ENCODE data around the gene KAT6B.

Gene KAT6B

DNA sequence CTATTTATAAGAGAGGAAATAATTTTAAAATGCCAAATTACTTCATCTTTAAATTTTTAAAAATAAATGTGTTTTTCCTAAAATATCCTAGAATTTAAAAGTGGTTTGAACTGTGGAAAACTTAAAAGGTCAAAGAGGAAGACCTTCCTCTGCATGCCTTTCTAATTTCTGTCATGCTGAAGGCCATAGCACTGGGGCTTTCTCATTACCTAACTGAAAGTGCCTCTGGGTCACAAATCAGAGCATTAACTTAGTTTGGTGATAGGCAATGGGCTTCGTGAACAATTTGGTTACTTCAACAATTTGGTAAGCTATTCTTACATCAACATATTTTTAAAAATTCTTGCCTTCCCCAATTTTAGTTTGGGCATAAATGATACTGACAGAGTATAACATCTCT is 184.8 kb downstream of the KAT6B start:
- no peaks in the 10 kb centered on the region for H3K4me1 ChIP-seq (ENCODE audit: control insufficient read depth, insufficient read depth, low read length)
- H3K36me3 ChIP-seq (ENCODE audit: control insufficient read depth, insufficient read depth, low read length) = no peaks in the 10 kb centered on the region
- no peak overlapping the region for H3K4me3 ChIP-seq (ENCODE audit: low read length)
- DNase-seq (ENCODE audit: low read depth, low spot score) = no peak
- WGBS (ENCODE audit: insufficient coverage, insufficient read length) = no CpG with 5 or more reads among the region's 1 CpG
- H3K27ac ChIP-seq (ENCODE audit: low read length) = no peak overlapping the region
- H3K9me3 ChIP-seq (ENCODE audit: control insufficient read depth, insufficient read depth, low read length) = no peaks in the 10 kb centered on the region
- no peaks in the 10 kb centered on the region for H3K27me3 ChIP-seq (ENCODE audit: control insufficient read depth, insufficient read depth, low read length)

DNA sequence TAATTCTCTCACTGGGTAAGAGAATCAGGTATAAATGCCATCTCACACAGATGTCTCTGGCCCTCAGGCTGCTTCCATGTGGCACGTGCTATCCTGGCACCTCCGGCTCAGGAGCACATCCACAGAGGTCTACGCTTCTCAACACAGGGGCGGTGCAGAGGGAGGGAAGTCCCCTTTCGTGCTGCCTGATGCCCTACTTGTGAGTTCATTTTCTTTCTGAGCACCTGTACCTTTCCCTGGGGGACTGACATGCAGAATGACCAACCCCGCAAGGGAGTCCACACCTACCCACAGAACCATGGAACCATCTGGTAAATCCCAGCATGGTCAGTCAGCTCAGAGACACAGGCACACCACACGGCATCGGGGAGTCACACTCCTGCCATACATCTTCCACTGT is 186.1 kb downstream of the KAT6B start:
- H3K27me3 ChIP-seq (ENCODE audit: control insufficient read depth, insufficient read depth, low read length) = no peaks in the 10 kb centered on the region
- H3K4me1 ChIP-seq (ENCODE audit: control insufficient read depth, insufficient read depth, low read length) = no peaks in the 10 kb centered on the region
- H3K27ac ChIP-seq (ENCODE audit: low read length) = no peak overlapping the region
- no peak overlapping the region for H3K4me3 ChIP-seq (ENCODE audit: low read length)
- no peaks in the 10 kb centered on the region for H3K9me3 ChIP-seq (ENCODE audit: control insufficient read depth, insufficient read depth, low read length)
- DNase-seq (ENCODE audit: low read depth, low spot score) = no peak
- H3K36me3 ChIP-seq (ENCODE audit: control insufficient read depth, insufficient read depth, low read length) = no peaks in the 10 kb centered on the region
- no CpG with 5 or more reads among the region's 8 CpGs for WGBS (ENCODE audit: insufficient coverage, insufficient read length)

DNA sequence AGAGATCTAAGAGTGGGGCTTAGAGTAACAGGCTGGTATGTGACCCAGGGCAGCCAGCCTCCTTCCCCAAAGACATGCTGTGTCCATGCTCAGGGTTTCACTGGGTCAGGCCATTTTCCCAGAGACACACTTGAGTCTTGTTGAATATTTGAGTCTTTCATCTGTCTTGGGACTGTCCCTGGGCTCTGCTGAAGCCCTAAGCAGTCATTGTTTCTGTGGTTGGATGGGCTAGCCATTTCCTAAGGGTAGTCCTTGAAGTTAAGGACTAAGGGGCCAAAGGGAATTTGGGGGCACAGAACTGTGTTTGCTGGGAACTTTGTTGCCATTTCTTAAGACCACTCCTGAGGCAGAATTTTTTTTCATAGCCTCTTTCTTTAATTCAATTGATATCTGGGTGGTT is 186.6 kb downstream of the KAT6B start:
- Histone ChIP-seq H3K27me3 (ENCODE audit: control insufficient read depth, insufficient read depth, low read length) (no peaks in the 10 kb centered on the region), H3K4me1 (ENCODE audit: control insufficient read depth, insufficient read depth, low read length) (no peaks in the 10 kb centered on the region), H3K36me3 (ENCODE audit: control insufficient read depth, insufficient read depth, low read length) (no peaks in the 10 kb centered on the region)

DNA sequence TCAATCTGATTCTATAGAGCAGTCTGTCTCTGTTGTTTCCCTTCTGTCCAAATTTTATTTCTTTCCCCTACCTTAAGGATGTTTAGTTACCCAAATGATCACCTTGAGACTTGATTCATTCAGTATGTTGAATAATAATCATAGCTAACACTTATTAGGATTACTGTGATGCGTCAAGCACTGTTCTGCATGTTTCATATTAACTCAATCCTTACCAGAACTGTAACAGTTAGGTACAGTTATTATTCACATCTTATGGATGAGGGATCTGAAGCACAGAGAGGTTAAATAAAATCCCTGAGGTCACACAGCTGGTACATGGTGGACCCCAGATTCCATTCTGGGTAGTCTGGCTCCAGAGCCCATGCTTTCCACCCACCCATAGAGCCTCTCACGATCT is 187.1 kb downstream of the KAT6B start:
- no peak overlapping the region for H3K27ac ChIP-seq (ENCODE audit: low read length)
- no peak for DNase-seq (ENCODE audit: low read depth, low spot score)
- no peaks in the 10 kb centered on the region for H3K27me3 ChIP-seq (ENCODE audit: control insufficient read depth, insufficient read depth, low read length)
- no CpG with 5 or more reads among the region's 2 CpGs for WGBS (ENCODE audit: insufficient coverage, insufficient read length)
- no peaks in the 10 kb centered on the region for H3K9me3 ChIP-seq (ENCODE audit: control insufficient read depth, insufficient read depth, low read length)
- H3K36me3 ChIP-seq (ENCODE audit: control insufficient read depth, insufficient read depth, low read length) = no peaks in the 10 kb centered on the region
- H3K4me3 ChIP-seq (ENCODE audit: low read length) = no peak overlapping the region
- no peaks in the 10 kb centered on the region for H3K4me1 ChIP-seq (ENCODE audit: control insufficient read depth, insufficient read depth, low read length)

More for the DNA sequence above, 186.6 kb downstream of the KAT6B start:
- H3K4me3 ChIP-seq (ENCODE audit: low read length) = no peak overlapping the region
- H3K9me3 ChIP-seq (ENCODE audit: control insufficient read depth, insufficient read depth, low read length) = no peaks in the 10 kb centered on the region
- no peak overlapping the region for H3K27ac ChIP-seq (ENCODE audit: low read length)
- DNase-seq (ENCODE audit: low read depth, low spot score) = no peak

DNA sequence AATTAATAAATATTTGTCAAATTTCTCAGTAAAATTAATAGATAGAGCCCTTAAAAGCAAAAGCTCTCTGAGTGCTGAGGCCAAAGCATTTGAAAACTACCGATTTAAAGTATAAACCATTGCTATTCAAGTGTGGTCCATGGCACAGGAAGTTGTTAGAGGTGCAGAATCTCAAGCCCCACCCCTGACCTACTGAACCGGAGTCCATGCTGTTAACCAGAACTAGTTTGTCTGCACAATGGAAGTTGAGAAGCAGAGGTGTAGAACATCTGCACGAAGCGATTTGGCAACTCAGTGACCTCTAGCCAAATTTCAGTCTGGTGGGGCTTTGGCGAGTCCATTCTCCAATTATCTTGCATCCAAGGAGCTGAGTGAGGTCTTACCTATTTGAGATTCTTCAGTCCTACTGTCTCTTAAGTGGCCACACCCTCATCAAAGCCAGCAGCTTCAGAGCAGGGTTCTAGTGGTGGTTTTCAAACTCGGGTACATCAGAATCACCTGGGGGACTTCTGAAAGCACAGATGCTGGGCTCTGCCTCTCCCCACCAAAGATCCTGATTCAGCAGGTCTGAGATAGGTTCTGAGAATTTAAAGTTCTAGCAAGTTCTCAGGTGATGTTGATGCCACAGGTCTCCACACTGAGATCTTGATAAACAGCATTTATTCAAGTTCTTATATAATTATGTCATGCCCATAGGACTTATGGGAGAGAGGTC is 188.3 kb downstream of the KAT6B start:
- H3K27me3 ChIP-seq (ENCODE audit: control insufficient read depth, insufficient read depth, low read length) = no peaks in the 10 kb centered on the region
- WGBS (ENCODE audit: insufficient coverage, insufficient read length) = no CpG with 5 or more reads among the region's 6 CpGs
- no peaks in the 10 kb centered on the region for H3K36me3 ChIP-seq (ENCODE audit: control insufficient read depth, insufficient read depth, low read length)
- H3K4me1 ChIP-seq (ENCODE audit: control insufficient read depth, insufficient read depth, low read length) = no peaks in the 10 kb centered on the region
- DNase-seq (ENCODE audit: low read depth, low spot score) = no peak
- H3K27ac ChIP-seq (ENCODE audit: low read length) = no peak overlapping the region
- H3K4me3 ChIP-seq (ENCODE audit: low read length) = no peak overlapping the region
- no peaks in the 10 kb centered on the region for H3K9me3 ChIP-seq (ENCODE audit: control insufficient read depth, insufficient read depth, low read length)

DNA sequence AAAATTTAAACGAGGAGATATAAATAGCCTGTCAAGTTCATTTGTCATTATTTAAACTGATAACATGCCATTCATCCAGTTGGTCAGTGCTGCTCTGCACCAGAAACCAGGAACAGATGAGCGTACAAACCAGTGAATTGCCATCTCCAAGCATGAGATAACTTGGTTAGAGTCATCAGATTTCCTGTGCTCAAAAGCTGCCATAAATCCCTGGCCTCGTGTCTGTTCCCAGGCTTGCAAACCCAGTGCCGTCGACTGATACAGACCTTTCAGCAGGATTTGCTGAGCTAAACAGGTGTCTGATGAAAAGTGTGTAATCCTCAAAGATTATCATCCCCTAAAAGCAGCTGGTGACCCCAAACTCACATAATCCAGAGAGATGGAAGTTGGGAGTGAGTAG is 189.0 kb downstream of the KAT6B start:
- Histone ChIP-seq H3K36me3 (ENCODE audit: control insufficient read depth, insufficient read depth, low read length) (0 out of 2 replicates have a peak, but pooled peaks cover under 1% of the 10 kb centered on the region), H3K4me1 (ENCODE audit: control insufficient read depth, insufficient read depth, low read length) (no peaks in the 10 kb centered on the region), H3K4me3 (ENCODE audit: low read length) (no peak overlapping the region), H3K27ac (ENCODE audit: low read length) (no peak overlapping the region), H3K9me3 (ENCODE audit: control insufficient read depth, insufficient read depth, low read length) (no peaks in the 10 kb centered on the region), H3K27me3 (ENCODE audit: control insufficient read depth, insufficient read depth, low read length) (no peaks in the 10 kb centered on the region)
- no peak for DNase-seq (ENCODE audit: low read depth, low spot score)
- WGBS (ENCODE audit: insufficient coverage, insufficient read length) = no CpG with 5 or more reads among the region's 5 CpGs

DNA sequence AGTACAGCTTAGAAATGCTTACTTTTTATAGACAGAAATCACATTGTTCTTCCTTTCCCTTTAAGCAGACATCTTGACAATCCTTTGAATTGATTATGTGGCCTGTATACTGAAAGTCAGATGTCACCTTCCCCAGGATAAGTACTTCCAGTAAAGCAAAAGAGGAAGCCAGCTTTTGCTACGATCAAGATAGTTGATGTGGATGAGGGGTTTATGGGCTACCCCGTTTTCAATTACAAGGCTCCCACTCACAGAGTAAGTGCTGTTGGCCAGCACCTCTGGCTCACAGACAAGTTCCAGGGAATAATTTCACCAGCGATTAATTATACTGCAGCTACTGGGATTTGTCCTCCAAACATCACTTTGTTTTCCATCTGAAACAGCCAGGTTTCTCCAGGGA is 189.9 kb downstream of the KAT6B start:
- DNase-seq (ENCODE audit: low read depth, low spot score) = no peak
- H3K4me3 ChIP-seq (ENCODE audit: low read length) = no peak overlapping the region
- no peaks in the 10 kb centered on the region for H3K27me3 ChIP-seq (ENCODE audit: control insufficient read depth, insufficient read depth, low read length)
- H3K4me1 ChIP-seq (ENCODE audit: control insufficient read depth, insufficient read depth, low read length) = no peaks in the 10 kb centered on the region
- 0 out of 2 replicates have a peak, but pooled peaks cover 3% of the 10 kb centered on the region for H3K36me3 ChIP-seq (ENCODE audit: control insufficient read depth, insufficient read depth, low read length)
- no peak overlapping the region for H3K27ac ChIP-seq (ENCODE audit: low read length)
- H3K9me3 ChIP-seq (ENCODE audit: control insufficient read depth, insufficient read depth, low read length) = no peaks in the 10 kb centered on the region
- WGBS (ENCODE audit: insufficient coverage, insufficient read length) = no CpG with 5 or more reads among the region's 3 CpGs

DNA sequence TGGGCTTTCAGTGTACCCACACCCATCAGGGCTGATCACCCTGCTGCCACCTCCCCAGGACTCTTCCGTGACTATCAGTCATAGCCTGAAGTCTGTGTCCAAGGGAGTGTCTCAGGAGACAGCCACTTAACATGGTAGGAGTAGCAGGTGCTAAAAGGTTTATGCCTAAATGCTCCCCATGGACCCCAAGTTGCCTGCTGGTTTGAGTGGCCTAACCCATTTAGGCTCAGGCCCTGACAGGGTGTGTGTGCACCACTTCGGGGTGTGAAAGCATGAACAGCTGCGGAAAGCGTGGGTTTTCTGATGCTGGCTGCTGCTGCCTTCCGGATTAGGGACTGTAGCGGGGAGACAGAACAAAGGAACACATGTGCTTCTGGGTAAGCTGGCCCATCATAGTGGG is 191.9 kb downstream of the KAT6B start:
- H3K4me3 ChIP-seq (ENCODE audit: low read length) = no peak overlapping the region
- no CpG with 5 or more reads among the region's 6 CpGs for WGBS (ENCODE audit: insufficient coverage, insufficient read length)
- H3K27ac ChIP-seq (ENCODE audit: low read length) = no peak overlapping the region
- 0 out of 2 replicates have a peak, but pooled peaks cover 3% of the 10 kb centered on the region for H3K36me3 ChIP-seq (ENCODE audit: control insufficient read depth, insufficient read depth, low read length)
- no peaks in the 10 kb centered on the region for H3K4me1 ChIP-seq (ENCODE audit: control insufficient read depth, insufficient read depth, low read length)
- no peak for DNase-seq (ENCODE audit: low read depth, low spot score)
- H3K27me3 ChIP-seq (ENCODE audit: control insufficient read depth, insufficient read depth, low read length) = no peaks in the 10 kb centered on the region
- H3K9me3 ChIP-seq (ENCODE audit: control insufficient read depth, insufficient read depth, low read length) = no peaks in the 10 kb centered on the region

DNA sequence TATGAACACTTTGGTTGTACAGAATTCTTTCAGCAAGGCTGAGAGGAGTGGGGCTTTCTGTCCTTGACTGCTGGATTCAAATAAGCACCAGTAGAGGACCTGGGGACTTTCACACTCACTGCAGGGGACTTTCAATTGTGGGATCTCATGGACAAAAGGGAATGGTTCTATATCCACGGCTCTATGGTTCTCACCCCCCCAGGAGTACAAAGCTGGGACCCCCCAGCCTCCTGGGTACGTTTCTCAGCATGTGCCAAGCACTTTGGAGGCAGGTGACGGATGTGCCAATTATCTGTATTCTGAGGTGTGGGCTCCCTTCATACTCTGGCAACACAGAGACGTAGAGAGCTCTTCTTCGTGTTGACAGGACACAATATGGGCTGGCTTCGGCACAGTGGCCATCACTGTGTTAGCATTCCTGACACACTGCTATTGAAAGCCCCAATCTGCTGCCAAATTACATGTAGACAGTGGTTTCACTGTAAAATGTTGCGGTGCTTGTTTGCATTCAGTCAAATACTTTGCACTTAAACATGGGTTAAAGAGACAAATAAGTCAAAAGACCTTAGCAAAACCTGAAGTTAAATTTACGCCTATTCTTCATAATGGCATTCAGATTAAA is 192.4 kb downstream of the KAT6B start:
- Histone ChIP-seq H3K4me1 (ENCODE audit: control insufficient read depth, insufficient read depth, low read length) (no peaks in the 10 kb centered on the region), H3K27me3 (ENCODE audit: control insufficient read depth, insufficient read depth, low read length) (no peaks in the 10 kb centered on the region), H3K4me3 (ENCODE audit: low read length) (no peak overlapping the region), H3K27ac (ENCODE audit: low read length) (no peak overlapping the region), H3K36me3 (ENCODE audit: control insufficient read depth, insufficient read depth, low read length) (0 out of 2 replicates have a peak, but pooled peaks cover 3% of the 10 kb centered on the region), H3K9me3 (ENCODE audit: control insufficient read depth, insufficient read depth, low read length) (no peaks in the 10 kb centered on the region)
- no CpG with 5 or more reads among the region's 8 CpGs for WGBS (ENCODE audit: insufficient coverage, insufficient read length)
- DNase-seq (ENCODE audit: low read depth, low spot score) = no peak

DNA sequence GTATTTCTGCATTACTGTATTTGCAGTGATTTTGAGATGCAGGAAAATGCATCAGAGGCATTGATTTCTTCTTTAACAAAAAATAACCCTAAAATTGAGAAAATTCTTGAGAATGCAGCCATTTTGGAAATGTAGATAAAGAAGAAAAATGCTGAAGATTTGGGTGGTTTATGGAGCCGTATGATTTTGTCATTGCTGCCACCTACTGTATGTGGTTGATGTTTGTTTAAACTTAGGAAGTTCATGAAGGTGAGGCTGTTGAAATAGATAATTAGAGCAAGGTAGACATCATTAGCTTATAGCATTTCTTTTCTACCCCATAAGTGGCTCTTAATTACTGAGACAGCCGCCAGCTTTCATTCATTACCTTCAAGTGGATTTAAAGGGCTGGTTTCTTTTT is 193.0 kb downstream of the KAT6B start:
- H3K9me3 ChIP-seq (ENCODE audit: control insufficient read depth, insufficient read depth, low read length) = no peaks in the 10 kb centered on the region
- no peaks in the 10 kb centered on the region for H3K4me1 ChIP-seq (ENCODE audit: control insufficient read depth, insufficient read depth, low read length)
- H3K27me3 ChIP-seq (ENCODE audit: control insufficient read depth, insufficient read depth, low read length) = no peaks in the 10 kb centered on the region
- H3K4me3 ChIP-seq (ENCODE audit: low read length) = no peak overlapping the region
- no CpG with 5 or more reads among the region's 2 CpGs for WGBS (ENCODE audit: insufficient coverage, insufficient read length)
- H3K36me3 ChIP-seq (ENCODE audit: control insufficient read depth, insufficient read depth, low read length) = 0 out of 2 replicates have a peak, but pooled peaks cover 3% of the 10 kb centered on the region
- no peak for DNase-seq (ENCODE audit: low read depth, low spot score)
- no peak overlapping the region for H3K27ac ChIP-seq (ENCODE audit: low read length)

DNA sequence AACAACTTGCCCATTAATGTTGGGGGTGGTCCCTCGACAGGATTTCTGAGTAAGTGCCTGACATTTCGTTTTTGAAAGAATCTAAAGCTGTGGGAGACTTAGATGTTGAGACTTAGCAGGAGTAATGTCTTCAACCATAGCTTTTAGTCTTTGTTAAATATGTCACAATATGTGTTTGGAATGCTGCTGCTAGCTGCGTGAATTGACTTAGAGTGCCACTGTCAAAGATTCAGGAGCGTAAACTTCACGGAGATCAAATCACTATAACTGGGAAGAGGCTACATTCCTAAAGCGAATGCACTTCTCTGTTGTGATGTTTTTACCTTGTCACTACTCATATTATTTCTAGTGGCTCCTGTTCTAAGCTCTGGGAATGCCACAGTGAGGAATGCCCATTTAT is 193.8 kb downstream of the KAT6B start:
- WGBS (ENCODE audit: insufficient coverage, insufficient read length) = no CpG with 5 or more reads among the region's 6 CpGs

More for the DNA sequence above, 193.8 kb downstream of the KAT6B start:
- Histone ChIP-seq H3K4me3 (ENCODE audit: low read length) (no peak overlapping the region), H3K27me3 (ENCODE audit: control insufficient read depth, insufficient read depth, low read length) (no peaks in the 10 kb centered on the region), H3K4me1 (ENCODE audit: control insufficient read depth, insufficient read depth, low read length) (no peaks in the 10 kb centered on the region), H3K9me3 (ENCODE audit: control insufficient read depth, insufficient read depth, low read length) (no peaks in the 10 kb centered on the region), H3K36me3 (ENCODE audit: control insufficient read depth, insufficient read depth, low read length) (peaks cover 7% of the 10 kb centered on the region; the same call in 1 of the 2 replicates), H3K27ac (ENCODE audit: low read length) (no peak overlapping the region)
- no peak for DNase-seq (ENCODE audit: low read depth, low spot score)

Data from iPS DF 6.9 (cell line).